Endometrium (tissue), 2 donors: ENCODE measurements around the gene PDGFB.
"Not testable (repeated sequence)": the region's sequence is repeated elsewhere in the genome, so short reads cannot be mapped to it uniquely, and the experiment has no call there.

Source experiments
- FAIRE-seq: peaks from 2 replicates; lab custom pipeline; 2012; peaks lifted over from hg19 to GRCh38; lab: Jason Lieb, UNC
- donor health status: control.
- donor health status: control.

Gene PDGFB

GRCh38 chr22:39226353-39226752 lies 18.4 kb downstream of the PDGFB start:
- no peak for FAIRE-seq

- FAIRE-seq: no peak
These were observed 19.2 kb downstream of the PDGFB start for GRCh38 chr22:39225591-39225990.

GRCh38 chr22:39224550-39224949 lies 20.2 kb downstream of the PDGFB start:
- no peak for FAIRE-seq

GRCh38 chr22:39223091-39223710 lies 21.6 kb downstream of the PDGFB start:
- no peak for FAIRE-seq

- FAIRE-seq: no peak
These were observed 22.6 kb downstream of the PDGFB start for GRCh38 chr22:39221999-39222686.

GRCh38 chr22:39220890-39221850 lies 23.6 kb downstream of the PDGFB start:
- FAIRE-seq: no peak

GRCh38 chr22:39220450-39220849 lies 24.3 kb downstream of the PDGFB start:
- FAIRE-seq: no peak

- FAIRE-seq: no peak
These were observed 25.4 kb downstream of the PDGFB start for GRCh38 chr22:39219071-39220039.

- FAIRE-seq: not testable (repeated sequence)
These were observed 26.4 kb downstream of the PDGFB start for GRCh38 chr22:39218432-39218831.

GRCh38 chr22:39216143-39216490 lies 28.7 kb downstream of the PDGFB start:
- no peak for FAIRE-seq

- FAIRE-seq: no peak
These were observed 29.2 kb downstream of the PDGFB start for GRCh38 chr22:39215426-39216142.

- no peak for FAIRE-seq
These were observed 29.7 kb downstream of the PDGFB start for GRCh38 chr22:39215070-39215396.

GRCh38 chr22:39214383-39215069 lies 30.3 kb downstream of the PDGFB start:
- no peak for FAIRE-seq

- FAIRE-seq: no peak
These were observed 30.8 kb downstream of the PDGFB start for GRCh38 chr22:39214006-39214382.

- no peak for FAIRE-seq
These were observed 31.9 kb downstream of the PDGFB start for GRCh38 chr22:39212721-39213376.

- FAIRE-seq: no peak
These were observed 35.0 kb downstream of the PDGFB start for GRCh38 chr22:39209756-39210155.

GRCh38 chr22:39208013-39208680 lies 36.6 kb downstream of the PDGFB start:
- no peak for FAIRE-seq

- no peak for FAIRE-seq
These were observed 37.4 kb downstream of the PDGFB start for GRCh38 chr22:39207141-39208012.

GRCh38 chr22:39206491-39206890 lies 38.3 kb downstream of the PDGFB start:
- FAIRE-seq: no peak
